CD4-positive, alpha-beta T cell treated with Interleukin-6 for 4 hours (primary cell): ENCODE measurements around the gene UTF1.

ENCODE experiments used
- DNase-seq: peaks from one replicate; pipeline ENCODE4 v3.0.0-alpha.2; 2020; ENCODE audit warnings: mixed read lengths

The UTF1 gene

DNA sequence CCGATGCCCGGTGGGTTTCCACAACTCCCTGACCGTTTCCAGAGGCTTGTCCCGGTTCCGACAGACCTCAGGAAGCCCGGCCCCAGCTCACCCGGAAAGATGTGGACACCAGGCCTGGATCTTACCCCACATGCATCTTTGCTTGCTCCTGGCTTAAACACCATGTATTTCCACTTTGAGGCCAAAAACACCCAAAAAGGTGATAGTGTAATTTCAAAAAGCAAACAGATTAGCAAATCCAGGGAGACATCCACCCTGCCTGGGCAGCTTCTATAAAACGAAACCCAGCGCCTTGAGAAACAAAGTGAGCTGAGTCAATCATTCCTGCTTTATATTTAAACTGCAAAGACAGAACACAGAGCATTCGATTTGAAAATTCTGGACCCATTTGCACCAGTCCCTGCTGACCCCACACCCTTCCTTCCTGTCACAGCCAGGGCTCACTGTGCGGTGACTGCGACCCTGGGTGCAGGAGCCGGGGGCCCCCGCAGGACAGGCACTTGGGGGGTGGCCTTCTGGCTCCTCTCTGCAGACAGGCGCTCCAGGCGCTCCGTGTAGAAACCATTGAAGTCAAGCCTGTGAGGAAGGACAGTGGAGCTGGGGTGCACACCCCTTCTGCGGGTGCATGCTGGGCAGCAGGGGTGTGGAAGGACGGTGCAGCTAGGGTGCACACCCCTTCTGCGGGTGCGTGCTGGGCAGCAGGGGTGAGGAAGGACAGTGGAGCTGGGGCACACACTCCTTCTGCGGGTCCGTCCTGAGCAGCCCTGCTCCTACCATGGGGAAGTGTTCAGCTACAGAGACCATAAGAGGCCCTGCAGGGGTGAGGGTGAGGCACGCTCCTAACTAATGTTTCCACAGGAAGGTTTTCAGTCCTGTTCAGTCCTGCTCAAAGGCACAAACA lies 49.6 kb downstream of the UTF1 start:
- DNase-seq, result no peak

DNA sequence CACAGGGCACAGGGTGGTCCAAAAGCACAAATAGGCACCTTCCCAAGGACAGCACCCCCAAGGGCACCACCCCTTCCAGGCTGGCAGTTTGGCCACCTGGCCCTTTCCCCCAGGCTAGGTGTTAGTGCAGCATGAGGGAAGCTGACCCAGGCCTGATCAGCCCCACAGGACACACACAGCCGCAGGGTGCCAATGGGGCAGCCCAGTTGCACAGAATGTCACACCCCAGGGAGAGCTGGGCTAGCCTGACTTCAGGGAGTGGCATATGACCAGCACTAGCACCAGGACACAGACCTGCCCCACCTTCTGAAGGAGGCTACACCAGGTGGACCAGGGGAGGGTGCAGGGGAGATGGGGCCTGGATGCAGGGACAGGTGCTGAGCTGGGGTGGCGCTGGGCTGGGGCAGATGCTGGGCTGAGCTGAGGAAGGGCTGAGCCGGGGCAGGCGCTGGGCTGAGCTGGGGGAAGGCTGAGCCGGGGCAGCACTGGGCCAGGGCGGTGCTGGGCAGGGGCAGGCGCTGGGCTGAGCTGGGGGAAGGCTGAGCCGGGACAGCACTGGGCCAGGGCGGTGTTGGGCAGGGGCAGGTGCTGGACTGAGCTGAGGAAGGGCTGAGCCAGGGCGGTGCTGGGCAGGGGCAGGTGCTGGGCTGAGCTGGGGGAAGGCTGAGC lies 50.5 kb downstream of the UTF1 start:
- DNase-seq, result no peak

DNA sequence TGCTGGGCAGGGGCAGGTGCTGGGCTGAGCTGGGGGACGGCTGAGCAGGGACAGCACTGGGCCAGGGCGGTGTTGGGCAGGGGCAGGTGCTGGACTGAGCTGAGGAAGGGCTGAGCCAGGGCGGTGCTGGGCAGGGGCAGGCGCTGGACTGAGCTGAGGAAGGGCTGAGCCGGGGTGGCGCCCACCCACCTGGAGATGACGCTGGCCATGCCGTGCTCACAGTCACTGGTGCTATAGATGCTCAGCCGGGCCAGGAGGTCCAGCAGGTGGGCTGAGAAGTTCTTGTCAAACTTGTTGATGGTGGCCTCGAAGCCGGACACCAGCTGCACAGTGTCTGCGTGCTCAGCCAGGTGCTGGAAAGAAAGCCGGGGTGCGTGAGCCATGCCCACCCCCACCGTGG lies 51.1 kb downstream of the UTF1 start:
- no peak for DNase-seq
